ENCODE data around the gene AHNAK2. TPM values are rescaled to one million over a fixed set of nuclear protein-coding genes. Genes with fewer than 3 reads are reported as not detected.

Gene AHNAK2
- total and polyA plus RNA-seq, 9 of the 15 experiments (the other 6 are each of a cell fraction or from before 2014, with no cell fraction given) = 0.04 to 0.09 (median 0.04) TPM; not detected in 6

DNA sequence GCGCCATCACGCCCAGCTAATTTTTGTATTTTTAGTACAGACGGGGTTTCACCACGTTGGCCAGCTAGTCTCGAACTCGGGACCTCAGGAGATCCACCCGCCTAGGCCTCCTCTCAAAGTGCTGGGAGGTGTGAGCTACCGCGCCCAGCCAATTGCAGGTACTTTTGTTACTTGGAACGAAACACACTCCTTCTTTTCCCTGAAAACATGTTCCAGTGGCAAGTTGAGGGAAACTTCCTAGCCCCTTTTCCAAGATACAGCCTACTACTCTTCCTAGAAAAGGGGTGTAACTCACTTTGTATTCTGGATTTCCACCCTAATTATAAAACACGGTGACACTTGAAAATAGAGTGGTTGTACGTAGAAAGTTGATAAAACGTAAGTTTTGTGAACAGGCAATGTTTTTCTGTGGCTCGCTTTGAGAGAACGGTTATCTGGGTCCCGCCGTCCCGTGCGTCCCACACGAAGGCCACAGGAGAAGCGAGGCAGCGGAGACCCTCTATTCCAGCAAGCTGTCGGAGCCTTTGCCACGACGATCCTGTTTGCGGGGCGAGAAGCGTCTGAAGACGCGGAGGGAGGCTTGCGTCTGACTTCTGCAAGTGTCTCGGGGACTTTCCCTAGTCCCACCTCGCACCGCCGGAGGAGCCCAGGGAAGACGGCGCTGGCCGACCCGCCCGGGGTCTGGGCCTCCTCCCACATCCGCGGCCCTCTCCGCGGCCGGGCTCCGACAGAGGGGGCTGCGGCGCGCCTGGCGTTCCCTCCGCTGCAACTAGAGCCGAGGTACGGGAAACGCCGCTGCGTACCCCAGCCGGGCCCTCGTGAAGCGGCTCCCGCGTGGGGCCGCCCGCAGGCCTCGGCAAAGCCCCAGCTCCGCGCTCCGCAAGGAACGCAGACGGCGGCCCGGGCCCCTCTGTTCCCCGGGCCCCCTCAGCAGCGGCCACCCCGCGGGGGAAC is 42.0 kb upstream of the AHNAK2 start (continued):
- peak in 1 of 2 experiments; percentile 29 for TF ChIP-seq E2F6 (IDR thresholded peaks at IDR 0.05; ENCODE audit: borderline replicate concordance in 1 of 2, extremely low read depth in 1 of 2, insufficient read depth in 1 of 2, insufficient read length in 1 of 2, low read depth in 1 of 2, low read length in 1 of 2, poor library complexity in 1 of 2, severe bottlenecking in 1 of 2)
- no peak for TF ChIP-seq YY1 (IDR thresholded peaks at IDR 0.05; ENCODE audit: borderline replicate concordance in 1 of 3, control insufficient read depth in 1 of 3, extremely low read depth in 1 of 3, insufficient read depth in 3 of 3, insufficient read length in 1 of 3, insufficient replicate concordance in 2 of 3, low read depth in 1 of 3, low read length in 2 of 3)
- no peak for TF ChIP-seq STAT5A (IDR thresholded peaks at IDR 0.05; ENCODE audit: borderline replicate concordance, low read length)
- TF ChIP-seq CBX5 (IDR thresholded peaks at IDR 0.05; ENCODE audit: borderline replicate concordance, low read depth) = no peak
- TF ChIP-seq ZNF212 (CRISPR knock-in tag; IDR thresholded peaks at IDR 0.05) = no peak
- no peak for TF ChIP-seq NFE2L1 (tag; IDR thresholded peaks at IDR 0.05; ENCODE audit: borderline replicate concordance, low read depth)
- TF ChIP-seq, protein P1, sequence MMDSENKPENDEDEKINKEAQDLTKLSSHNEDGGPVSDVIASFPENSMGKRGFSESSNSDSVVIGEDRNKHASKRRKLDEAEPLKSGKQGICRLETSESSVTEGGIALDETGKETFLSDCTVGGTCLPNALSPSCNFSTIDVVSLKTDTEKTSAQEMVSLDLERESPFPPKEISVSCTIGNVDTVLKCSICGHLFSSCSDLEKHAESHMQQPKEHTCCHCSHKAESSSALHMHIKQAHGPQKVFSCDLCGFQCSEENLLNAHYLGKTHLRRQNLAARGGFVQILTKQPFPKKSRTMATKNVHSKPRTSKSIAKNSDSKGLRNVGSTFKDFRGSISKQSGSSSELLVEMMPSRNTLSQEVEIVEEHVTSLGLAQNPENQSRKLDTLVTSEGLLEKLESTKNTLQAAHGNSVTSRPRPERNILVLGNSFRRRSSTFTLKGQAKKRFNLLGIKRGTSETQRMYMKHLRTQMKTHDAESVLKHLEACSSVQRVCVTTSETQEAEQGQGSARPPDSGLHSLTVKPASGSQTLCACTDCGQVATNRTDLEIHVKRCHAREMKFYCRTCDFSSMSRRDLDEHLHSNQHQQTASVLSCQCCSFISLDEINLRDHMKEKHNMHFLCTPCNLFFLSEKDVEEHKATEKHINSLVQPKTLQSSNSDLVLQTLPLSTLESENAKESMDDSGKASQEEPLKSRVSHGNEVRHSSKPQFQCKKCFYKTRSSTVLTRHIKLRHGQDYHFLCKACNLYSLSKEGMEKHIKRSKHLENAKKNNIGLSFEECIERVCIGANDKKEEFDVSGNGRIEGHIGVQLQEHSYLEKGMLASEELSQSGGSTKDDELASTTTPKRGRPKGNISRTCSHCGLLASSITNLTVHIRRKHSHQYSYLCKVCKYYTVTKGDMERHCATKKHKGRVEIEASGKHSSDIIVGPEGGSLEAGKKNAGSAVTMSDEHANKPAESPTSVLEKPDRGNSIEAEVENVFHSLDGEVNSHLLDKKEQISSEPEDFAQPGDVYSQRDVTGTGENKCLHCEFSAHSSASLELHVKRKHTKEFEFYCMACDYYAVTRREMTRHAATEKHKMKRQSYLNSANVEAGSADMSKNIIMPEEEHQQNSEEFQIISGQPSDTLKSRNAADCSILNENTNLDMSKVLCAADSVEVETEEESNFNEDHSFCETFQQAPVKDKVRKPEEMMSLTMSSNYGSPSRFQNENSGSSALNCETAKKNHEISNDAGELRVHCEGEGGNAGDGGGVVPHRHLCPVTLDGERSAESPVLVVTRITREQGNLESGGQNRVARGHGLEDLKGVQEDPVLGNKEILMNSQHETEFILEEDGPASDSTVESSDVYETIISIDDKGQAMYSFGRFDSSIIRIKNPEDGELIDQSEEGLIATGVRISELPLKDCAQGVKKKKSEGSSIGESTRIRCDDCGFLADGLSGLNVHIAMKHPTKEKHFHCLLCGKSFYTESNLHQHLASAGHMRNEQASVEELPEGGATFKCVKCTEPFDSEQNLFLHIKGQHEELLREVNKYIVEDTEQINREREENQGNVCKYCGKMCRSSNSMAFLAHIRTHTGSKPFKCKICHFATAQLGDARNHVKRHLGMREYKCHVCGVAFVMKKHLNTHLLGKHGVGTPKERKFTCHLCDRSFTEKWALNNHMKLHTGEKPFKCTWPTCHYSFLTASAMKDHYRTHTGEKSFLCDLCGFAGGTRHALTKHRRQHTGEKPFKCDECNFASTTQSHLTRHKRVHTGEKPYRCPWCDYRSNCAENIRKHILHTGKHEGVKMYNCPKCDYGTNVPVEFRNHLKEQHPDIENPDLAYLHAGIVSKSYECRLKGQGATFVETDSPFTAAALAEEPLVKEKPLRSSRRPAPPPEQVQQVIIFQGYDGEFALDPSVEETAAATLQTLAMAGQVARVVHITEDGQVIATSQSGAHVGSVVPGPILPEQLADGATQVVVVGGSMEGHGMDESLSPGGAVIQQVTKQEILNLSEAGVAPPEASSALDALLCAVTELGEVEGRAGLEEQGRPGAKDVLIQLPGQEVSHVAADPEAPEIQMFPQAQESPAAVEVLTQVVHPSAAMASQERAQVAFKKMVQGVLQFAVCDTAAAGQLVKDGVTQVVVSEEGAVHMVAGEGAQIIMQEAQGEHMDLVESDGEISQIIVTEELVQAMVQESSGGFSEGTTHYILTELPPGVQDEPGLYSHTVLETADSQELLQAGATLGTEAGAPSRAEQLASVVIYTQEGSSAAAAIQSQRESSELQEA (IDR thresholded peaks at IDR 0.05; ENCODE audit: low read depth) = no peak
- peak; percentile 65 for TF ChIP-seq ZFX (CRISPR knock-in tag; IDR thresholded peaks at IDR 0.05)
- TF ChIP-seq CC2D1A (IDR thresholded peaks at IDR 0.05) = no peak
- TF ChIP-seq ZNF830 (CRISPR knock-in tag; IDR thresholded peaks at IDR 0.05) = no peak
- peak; percentile 78 for TF ChIP-seq SAFB (IDR thresholded peaks at IDR 0.05; ENCODE audit: borderline replicate concordance, low read depth, low read length)
- no peak for TF ChIP-seq SAFB2 (IDR thresholded peaks at IDR 0.05; ENCODE audit: borderline replicate concordance, low read depth, low read length, severe bottlenecking)
- no peak for TF ChIP-seq U2AF1 (optimal IDR thresholded peaks at IDR 0.05; ENCODE audit: low read depth, low read length)
- no peak for TF ChIP-seq ZNF695 (CRISPR knock-in tag; IDR thresholded peaks at IDR 0.05)
- no peak for TF ChIP-seq FOXK2 (conservative IDR thresholded peaks at IDR 0.05 in 1 of 2, IDR thresholded peaks at IDR 0.05 in 1 of 2; ENCODE audit: low read depth in 2 of 2)
- TF ChIP-seq BCL6 (CRISPR knock-in tag; IDR thresholded peaks at IDR 0.05) = no peak
- no peak for TF ChIP-seq MCM2 (IDR thresholded peaks at IDR 0.05; ENCODE audit: low read depth)
- no peak for TF ChIP-seq NBN (IDR thresholded peaks at IDR 0.05; ENCODE audit: low read depth)

All from K562 (cell line).